Measurements from ENCODE around the gene CDK14.

Gene CDK14

DNA sequence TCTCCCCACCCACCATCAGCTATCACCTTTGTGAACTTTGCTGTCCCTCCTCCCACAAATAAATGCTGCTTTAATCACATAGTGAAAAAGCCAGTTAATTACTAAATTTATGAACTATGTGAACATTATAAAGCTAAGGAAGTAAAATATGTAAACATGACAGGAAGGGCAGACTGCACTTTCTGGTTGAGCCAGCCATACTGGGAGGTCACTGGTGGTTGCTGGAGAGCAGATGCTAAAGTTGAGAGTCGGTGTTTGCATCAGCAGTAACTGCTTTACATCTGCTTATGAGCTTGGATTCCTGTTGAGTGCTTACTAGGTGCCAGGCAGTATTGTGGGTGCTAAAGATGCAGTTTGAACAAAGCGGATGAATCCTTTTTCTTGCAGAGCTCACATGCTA, 458.3 kb downstream of the CDK14 start:
- no peak for TF ChIP-seq FOXP2 (optimal IDR thresholded peaks at IDR 0.05; ENCODE audit: borderline replicate concordance, extremely low read depth, extremely low read length, insufficient read depth)
- TF ChIP-seq, protein P1, sequence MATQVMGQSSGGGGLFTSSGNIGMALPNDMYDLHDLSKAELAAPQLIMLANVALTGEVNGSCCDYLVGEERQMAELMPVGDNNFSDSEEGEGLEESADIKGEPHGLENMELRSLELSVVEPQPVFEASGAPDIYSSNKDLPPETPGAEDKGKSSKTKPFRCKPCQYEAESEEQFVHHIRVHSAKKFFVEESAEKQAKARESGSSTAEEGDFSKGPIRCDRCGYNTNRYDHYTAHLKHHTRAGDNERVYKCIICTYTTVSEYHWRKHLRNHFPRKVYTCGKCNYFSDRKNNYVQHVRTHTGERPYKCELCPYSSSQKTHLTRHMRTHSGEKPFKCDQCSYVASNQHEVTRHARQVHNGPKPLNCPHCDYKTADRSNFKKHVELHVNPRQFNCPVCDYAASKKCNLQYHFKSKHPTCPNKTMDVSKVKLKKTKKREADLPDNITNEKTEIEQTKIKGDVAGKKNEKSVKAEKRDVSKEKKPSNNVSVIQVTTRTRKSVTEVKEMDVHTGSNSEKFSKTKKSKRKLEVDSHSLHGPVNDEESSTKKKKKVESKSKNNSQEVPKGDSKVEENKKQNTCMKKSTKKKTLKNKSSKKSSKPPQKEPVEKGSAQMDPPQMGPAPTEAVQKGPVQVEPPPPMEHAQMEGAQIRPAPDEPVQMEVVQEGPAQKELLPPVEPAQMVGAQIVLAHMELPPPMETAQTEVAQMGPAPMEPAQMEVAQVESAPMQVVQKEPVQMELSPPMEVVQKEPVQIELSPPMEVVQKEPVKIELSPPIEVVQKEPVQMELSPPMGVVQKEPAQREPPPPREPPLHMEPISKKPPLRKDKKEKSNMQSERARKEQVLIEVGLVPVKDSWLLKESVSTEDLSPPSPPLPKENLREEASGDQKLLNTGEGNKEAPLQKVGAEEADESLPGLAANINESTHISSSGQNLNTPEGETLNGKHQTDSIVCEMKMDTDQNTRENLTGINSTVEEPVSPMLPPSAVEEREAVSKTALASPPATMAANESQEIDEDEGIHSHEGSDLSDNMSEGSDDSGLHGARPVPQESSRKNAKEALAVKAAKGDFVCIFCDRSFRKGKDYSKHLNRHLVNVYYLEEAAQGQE (IDR thresholded peaks at IDR 0.05; ENCODE audit: insufficient read depth in 1 of 2, low read depth in 2 of 2, low read length in 2 of 2) = no peak

DNA sequence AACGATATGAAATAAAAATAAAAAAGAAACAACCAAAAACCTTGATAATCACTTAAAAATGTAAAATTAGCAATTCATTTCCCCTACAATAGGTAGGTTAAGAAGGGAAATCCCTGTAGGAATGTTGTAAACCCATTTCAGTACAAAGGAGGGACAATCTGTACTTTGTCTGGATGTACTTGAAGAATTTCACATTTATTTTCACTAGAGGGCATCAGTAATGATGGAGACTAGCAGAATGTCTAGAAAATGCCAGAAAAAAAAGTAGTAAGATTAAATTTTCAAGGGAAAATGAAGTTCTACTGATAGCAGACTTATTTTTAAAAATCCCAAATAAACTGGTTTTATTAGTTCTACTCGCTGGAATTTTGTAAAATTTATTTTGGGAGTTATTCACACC, 459.1 kb downstream of the CDK14 start:
- TF ChIP-seq, protein P1 (IDR thresholded peaks at IDR 0.05; ENCODE audit: insufficient read depth in 1 of 2, low read depth in 2 of 2, low read length in 2 of 2) = no peak
- TF ChIP-seq TAF1 (IDR thresholded peaks at IDR 0.05; ENCODE audit: borderline replicate concordance, insufficient read depth, low read length) (no peak), SIN3A (IDR thresholded peaks at IDR 0.05; ENCODE audit: borderline replicate concordance, insufficient read depth, low read length) (no peak), FOXP2 (optimal IDR thresholded peaks at IDR 0.05; ENCODE audit: borderline replicate concordance, extremely low read depth, extremely low read length, insufficient read depth) (no peak), POLR2AphosphoS5 (IDR thresholded peaks at IDR 0.05; ENCODE audit: low read depth, low read length) (no peak)

DNA sequence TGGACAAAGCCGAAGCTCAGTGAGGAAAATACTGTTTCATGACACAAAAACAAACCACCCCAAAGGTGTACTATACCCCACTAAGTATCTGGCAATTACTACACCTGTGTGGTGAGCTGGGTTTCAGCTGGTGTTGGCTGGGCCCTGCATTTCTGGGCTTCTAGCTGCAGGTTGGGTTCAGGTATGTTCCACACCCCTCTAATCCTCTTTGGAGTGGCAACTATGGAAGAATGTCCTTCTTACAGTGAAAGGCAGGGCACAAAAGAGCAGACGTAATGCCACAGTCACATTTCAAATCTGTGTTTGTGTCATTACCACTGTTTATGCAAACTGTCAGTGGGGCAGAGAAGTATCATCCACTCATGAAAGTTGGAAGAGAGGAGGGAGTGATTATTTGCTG, 466.6 kb downstream of the CDK14 start:
- TF ChIP-seq POLR2AphosphoS5 (IDR thresholded peaks at IDR 0.05; ENCODE audit: low read depth, low read length) = no peak
- TF ChIP-seq SIN3A (IDR thresholded peaks at IDR 0.05; ENCODE audit: borderline replicate concordance, insufficient read depth, low read length) = no peak
- TF ChIP-seq TAF1 (IDR thresholded peaks at IDR 0.05; ENCODE audit: borderline replicate concordance, insufficient read depth, low read length) = no peak
- TF ChIP-seq FOXP2 (optimal IDR thresholded peaks at IDR 0.05; ENCODE audit: borderline replicate concordance, extremely low read depth, extremely low read length, insufficient read depth) = no peak
- TF ChIP-seq, protein P1 (IDR thresholded peaks at IDR 0.05; ENCODE audit: insufficient read depth in 1 of 2, low read depth in 2 of 2, low read length in 2 of 2) = no peak

DNA sequence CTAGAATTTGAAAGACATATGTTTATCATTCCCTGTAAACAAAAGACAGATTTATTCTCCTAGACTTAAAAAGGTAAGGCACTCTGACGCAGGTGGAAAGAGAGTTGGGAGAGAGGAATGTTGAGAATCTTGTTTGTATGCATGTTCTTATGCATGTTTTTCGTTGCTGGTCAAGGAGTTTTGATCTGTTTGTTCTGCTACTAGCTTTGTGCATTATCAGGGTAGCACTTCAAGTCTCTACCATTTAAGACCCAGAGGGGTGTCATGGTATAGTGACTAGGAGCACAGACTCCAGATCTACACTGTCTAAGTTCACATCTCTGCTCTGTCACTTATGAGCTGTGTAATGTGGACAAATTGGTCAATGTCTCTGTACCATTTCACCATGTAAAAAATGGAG, 467.9 kb downstream of the CDK14 start:
- no peak for TF ChIP-seq TAF1 (IDR thresholded peaks at IDR 0.05; ENCODE audit: borderline replicate concordance, insufficient read depth, low read length)
- TF ChIP-seq FOXP2 (optimal IDR thresholded peaks at IDR 0.05; ENCODE audit: borderline replicate concordance, extremely low read depth, extremely low read length, insufficient read depth) = no peak
- TF ChIP-seq, protein P1 (IDR thresholded peaks at IDR 0.05; ENCODE audit: insufficient read depth in 1 of 2, low read depth in 2 of 2, low read length in 2 of 2) = no peak
- TF ChIP-seq POLR2AphosphoS5 (IDR thresholded peaks at IDR 0.05; ENCODE audit: low read depth, low read length) = no peak
- TF ChIP-seq SIN3A (IDR thresholded peaks at IDR 0.05; ENCODE audit: borderline replicate concordance, insufficient read depth, low read length) = no peak

DNA sequence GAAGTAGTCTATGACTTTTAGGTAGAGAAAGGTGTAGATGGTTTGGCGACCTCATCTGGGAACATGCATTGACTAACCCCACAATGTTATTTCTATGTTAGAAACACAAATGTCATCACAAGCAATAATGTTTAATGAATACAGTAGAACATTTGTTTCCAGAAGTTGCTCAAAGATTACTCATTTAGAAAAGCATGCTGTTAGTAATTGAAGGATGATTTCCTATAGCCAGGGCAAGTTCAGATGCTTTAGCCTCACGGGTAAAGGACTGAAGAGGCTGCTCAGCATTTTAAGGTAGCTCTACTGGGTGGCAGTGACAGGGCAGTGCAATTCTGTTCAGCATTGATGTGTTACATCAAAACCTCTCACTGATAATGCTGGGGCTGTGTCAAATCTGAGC, 468.8 kb downstream of the CDK14 start:
- TF ChIP-seq FOXP2 (optimal IDR thresholded peaks at IDR 0.05; ENCODE audit: borderline replicate concordance, extremely low read depth, extremely low read length, insufficient read depth) (no peak), POLR2AphosphoS5 (IDR thresholded peaks at IDR 0.05; ENCODE audit: low read depth, low read length) (no peak), TAF1 (IDR thresholded peaks at IDR 0.05; ENCODE audit: borderline replicate concordance, insufficient read depth, low read length) (no peak), SIN3A (IDR thresholded peaks at IDR 0.05; ENCODE audit: borderline replicate concordance, insufficient read depth, low read length) (no peak)
- TF ChIP-seq, protein P1 (IDR thresholded peaks at IDR 0.05; ENCODE audit: insufficient read depth in 1 of 2, low read depth in 2 of 2, low read length in 2 of 2) = no peak

Data from PFSK-1 (cell line).